Right ventricle myocardium superior (tissue), 1 donor: ENCODE data around the gene SPTLC2. TPM values are rescaled to one million over a fixed set of nuclear protein-coding genes. Genes with fewer than 3 reads are reported as not detected.
A peak's percentile ranks its signal among the peaks of the same experiment; 100 is the strongest.
"Not testable (repeated sequence)": the region's sequence is repeated elsewhere in the genome, so short reads cannot be mapped to it uniquely, and the experiment has no call there.

Experiments
- ATAC-seq: fragments of 200-7000 bp; cut with Tn5 transposase; one replicate; pipeline ENCODE4 v1.9.1; 2020; ENCODE audit warnings: mild to moderate bottlenecking; ENCODE audit not compliant: poor library complexity
- DNase-seq: peaks from one replicate; pipeline ENCODE4 v3.0.0-alpha.2; 2020
- intact Hi-C: fragments of 100-400 bp; cut with DNase I; formaldehyde crosslinking; loops from one replicate; pipeline ENCODE4 v1.11.2; 2022
- total RNA-seq: library from RNA; stranded (reverse); fragmentation: NEBNext Ultra II Directional; extraction: Animal tissue kit (Norgen Biotek cat#: 25700); gene quantifications from one replicate; pipeline ENCODE4 v1.2.1, GENCODE V29; 2021
- donor health status: DM: no; HTN: yes; CAD: no; lungs with severe emphysema.

SPTLC2 gene
- total RNA-seq, 1 donor from 2014 or later = 10.2 TPM

DNA sequence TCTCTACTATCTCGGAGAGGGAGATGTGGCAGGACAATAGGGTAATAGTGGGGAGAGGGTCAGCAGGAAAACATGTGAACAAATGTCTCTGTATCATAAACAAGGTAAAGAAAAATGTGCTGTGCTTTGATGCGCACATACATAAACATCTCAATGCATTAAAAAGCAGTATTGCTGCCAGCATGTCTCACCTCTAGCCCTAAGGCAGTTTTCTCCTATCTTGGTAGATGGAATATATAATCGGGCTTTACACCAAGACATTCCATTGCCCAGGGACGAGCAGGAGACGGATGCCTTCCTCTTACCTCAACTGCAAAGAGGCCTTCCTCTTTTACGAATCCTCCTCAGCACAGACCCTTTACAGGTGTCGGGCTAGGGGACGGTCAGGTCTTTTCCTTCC, 19.0 kb upstream of the SPTLC2 start:
- DNase-seq, ATAC-seq, intact Hi-C loops: not testable (repeated sequence)

DNA sequence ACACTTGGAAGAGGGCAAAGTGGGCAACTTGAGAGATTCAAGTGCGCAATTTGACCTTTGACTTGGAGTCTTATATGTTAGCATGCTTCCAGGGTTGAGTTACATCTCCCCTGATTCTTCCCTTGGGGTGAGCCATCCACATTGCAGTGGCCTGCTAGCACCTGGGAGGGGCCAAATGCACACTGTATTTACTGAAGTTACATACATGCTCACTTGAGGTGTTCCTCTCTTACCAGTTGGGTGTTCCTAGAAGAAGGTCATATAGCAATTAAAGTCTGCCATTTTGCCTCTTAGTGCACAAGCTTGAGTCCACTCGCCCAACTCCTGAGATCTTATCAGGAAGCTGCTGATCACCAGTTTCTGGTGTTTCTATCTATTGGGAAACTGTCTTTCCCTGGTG, 13.7 kb upstream of the SPTLC2 start:
- DNase-seq (no peak), ATAC-seq (no peak)
- intact Hi-C loops = no loop called here

DNA sequence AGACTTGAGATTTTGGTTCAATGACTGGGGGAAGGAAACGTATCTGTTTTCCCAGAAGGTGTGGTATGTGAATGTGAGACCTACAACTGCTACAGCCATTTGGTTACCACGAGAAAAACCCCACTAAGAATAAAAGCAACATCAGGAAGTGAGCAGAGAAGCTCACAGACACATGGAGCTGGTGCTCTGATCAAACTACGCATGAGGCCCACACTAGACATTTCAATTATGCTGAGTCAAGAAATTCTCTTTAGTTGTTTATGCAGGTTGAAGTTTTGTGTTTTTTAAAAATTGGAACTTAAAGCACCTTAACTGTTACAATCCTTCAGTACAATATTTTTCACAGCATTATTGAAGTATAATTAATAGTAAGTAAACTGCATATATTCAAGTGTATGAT, 8.9 kb upstream of the SPTLC2 start:
- intact Hi-C loops = no loop called here
- no peak for DNase-seq
- ATAC-seq = no peak

DNA sequence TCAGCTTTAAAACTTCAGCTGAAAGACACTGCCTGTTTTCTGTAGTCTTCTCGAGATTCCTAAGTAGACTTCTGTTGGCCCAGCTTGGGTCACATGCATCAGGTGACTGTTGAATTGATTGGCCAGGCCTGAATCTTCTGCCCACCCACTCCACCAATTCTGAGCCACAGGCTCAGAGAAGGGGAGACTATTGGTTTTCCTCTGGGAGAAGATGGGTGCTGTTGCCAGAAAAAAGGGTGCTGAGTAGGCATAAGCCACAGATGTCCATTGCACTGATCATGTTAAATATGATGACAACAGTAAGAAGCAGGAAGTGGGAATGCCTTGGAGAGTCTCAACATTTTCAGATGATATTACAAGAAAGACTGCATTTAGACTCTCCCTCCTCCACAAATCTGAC, 6.8 kb upstream of the SPTLC2 start:
- DNase-seq = no peak
- intact Hi-C loops = no loop called here

DNA sequence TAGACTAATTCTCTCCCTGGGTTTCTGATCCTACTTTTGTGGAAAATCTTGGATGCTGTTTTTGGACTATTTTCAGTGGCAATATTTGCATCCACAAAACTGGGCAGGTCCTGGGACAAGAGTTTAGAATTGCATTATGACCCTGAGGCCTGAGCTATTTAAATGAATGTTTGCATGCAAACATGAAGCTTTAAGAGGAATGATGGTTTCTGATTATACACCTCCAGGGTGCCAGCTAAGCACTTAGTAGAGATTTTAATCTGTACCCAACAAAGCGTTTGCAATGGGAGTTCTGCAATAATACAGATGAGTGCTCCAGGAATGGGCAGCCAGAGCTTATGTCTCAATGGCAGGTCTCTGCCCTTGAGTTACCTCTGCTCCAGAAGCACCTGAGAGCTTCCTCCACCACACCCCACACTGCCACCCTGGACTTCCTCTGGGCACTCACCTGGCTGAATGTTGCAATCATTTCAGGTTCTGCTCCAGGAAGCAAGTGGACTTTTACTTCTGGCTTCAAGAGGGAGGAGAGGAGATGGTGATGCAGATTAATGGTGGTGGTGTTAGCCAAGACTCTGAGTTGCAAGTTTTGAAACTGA, 6.0 kb upstream of the SPTLC2 start:
- ATAC-seq = no peak
- DNase-seq = no peak
- intact Hi-C loops = no loop called here

More for the DNA sequence above, 6.8 kb upstream of the SPTLC2 start:
- peak; percentile 53 for ATAC-seq

DNA sequence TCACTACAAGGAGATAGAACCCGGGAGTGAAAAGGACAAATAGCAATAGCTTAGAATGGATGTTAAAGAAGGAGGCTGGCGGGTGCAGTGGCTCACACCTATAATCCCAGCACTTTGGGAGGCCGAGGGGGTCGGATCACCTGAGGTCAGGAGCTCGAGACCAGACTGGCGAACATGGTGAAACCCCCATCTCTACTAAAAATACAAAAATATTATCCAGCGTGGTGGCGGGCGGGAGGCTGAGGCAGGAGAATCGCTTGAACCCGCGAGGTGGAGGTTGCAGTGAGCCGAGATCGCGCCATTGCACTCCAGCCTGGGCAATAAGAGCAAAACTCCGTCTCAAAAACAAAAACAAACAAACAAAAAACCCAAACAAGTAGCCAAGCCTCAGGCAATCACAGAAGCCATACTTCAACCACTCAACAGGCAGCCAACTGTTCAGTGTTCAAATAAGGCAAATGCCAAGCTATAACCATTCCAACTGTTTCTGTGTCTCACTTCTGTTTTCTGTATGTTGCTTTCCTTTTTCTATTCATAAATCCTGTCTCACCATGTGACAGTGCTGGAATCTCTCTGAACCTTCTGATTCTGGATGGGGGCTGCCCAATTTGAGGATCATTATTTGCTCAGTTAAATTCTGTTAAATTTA, 3.9 kb upstream of the SPTLC2 start:
- intact Hi-C loops = no loop called here
- ATAC-seq = no peak
- DNase-seq = no peak

DNA sequence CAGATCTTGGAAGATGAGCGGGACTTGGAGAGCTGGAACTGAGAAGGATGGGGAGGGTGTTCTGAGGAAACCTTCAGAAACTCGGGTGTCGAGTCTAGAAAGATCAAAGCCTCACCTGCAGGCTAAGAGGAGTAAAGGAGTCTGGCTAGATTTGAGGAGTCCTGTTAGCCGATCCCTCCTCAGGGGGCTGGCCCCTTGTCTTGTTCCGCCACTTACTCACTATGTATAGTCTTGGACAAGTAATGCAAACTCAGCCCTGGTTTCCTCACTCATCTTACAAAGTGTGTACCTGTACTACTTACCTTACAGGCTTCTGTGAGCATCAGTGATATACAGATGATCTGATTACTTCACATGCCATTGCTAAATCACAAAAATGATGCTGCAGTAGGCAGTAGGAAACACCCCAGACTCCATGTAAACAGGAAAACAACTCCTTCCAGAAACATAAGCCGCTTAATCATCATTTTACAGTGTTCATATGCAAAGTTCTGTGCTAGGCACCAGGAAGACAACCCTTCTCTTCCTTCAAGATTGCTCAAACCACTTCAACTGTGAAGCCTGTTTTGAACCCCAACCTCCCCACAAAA, 2.0 kb upstream of the SPTLC2 start:
- ATAC-seq (no peak), DNase-seq (no peak)
- intact Hi-C loops = no loop called here

DNA sequence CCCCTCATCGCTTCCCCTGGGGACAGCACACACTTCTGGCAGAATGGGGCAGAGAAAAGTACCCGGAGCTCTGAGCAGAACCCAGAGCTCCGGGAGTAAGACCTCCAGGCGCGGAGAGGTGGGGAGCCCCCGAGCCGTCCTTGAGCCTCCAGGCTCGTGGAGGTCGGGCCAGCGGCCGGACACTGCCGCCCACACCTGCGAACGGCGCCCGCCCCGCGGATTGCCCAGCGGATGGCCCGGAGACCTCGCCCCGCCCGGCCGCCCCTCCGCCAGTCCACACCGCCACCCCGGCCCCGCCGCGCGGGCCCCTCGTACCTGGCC, 344 bp downstream of the SPTLC2 start:
- ATAC-seq (no peak), DNase-seq (no peak)
- intact Hi-C loops = no loop called here

DNA sequence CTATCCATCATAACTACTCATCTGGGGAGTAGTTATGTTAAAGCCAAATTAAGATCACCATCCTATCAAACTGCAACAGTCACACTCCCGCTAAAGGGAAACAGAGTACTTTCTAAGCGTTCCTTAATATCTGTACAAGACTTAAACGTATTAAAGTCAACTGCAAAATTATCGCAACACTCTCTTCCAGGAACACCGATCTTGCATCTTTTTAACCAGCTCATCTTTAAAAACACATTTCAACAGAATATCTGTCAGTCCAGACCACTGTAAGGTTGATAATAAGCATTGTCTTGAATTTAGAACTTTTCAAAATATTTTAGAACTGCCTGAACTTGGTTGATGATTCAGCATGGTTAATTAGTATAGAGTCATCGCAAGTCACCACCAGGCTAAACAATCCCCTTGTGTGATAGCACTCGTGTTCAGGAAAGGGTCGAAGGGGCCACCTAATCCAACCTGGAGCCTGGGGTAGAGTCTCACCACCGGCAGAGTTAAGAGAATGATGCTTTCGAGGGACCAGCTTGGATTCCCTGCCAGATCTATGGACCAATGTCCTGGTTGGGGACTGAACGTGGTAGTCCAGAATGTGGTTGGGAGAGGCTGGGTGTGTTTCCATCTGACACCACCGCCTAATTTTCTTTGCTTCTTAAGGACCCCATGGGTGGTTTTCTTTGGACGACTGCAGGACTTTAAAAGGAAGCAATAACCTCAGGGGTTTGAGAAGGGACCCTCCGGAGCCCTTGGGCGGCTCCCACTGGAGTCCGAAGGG, 890 bp downstream of the SPTLC2 start:
- DNase-seq (no peak), ATAC-seq (no peak)
- intact Hi-C loops = no loop called here

DNA sequence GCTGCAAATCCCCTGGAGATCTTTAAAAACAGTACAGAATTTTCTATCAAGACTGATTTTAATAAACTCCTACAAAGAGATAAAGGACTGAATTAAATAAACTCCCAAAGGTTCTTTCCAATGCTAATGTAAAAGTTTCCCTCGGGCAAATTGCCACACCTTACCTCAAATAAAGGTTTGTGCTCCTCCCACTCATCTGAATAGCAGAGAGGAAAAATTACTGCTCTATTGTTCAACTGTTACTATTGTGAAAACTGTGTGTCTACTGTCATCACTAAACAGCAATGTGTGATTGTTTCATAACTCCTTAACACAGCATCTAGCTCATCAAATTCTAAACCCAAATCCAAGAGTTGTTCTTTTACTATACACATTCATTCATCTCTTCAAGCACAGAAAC, 3.2 kb downstream of the SPTLC2 start:
- ATAC-seq (no peak), DNase-seq (no peak)
- intact Hi-C loops = no loop called here

DNA sequence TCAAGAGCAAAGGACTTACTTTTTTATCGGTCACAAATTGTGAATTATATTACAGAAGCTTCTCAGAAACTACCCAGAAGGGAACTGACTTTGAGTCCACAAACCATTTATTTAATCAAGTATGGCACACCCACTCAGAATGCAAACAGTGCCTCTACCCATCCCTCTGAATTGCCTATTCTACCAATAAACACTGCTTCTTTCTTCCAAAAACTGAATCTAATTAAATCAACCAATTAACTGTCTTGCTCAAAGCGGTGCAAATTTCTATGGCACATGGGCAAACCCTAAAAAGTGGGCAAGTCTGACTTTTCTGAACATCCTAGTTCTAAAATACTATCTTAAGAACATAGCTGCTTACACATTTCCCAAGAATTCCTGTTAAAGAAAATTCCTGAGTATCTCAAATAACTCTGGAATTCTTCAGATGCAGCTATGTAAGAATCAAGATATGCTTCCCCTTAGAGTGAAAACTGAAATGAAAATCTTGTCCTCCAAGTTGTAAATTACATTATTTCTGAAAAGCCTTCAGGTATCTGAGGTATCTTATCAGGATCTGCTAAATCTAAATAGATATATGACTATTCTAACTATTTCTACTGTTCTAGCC, 4.3 kb downstream of the SPTLC2 start:
- no peak for ATAC-seq
- no peak for DNase-seq
- intact Hi-C loops = no loop called here

DNA sequence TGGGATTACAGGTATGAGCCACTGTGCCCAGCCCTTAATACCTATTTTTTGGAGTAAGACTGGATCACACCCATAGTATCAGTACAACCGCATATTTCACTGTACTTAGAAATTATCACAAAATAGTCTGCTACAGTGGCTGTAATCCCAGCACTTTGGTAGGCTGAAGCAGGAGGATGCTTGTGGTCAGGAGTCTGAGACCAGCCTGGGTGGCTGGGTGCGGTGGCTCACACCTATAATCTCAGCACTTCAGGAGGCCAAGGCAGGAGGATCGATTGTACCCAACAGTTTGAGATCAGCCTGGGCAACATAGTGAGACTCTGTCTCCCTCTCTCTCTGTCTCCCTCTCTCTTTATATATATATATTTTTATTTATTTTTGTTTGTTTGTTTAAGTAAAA, 5.9 kb downstream of the SPTLC2 start:
- intact Hi-C loops = no loop called here
- ATAC-seq (no peak), DNase-seq (no peak)

DNA sequence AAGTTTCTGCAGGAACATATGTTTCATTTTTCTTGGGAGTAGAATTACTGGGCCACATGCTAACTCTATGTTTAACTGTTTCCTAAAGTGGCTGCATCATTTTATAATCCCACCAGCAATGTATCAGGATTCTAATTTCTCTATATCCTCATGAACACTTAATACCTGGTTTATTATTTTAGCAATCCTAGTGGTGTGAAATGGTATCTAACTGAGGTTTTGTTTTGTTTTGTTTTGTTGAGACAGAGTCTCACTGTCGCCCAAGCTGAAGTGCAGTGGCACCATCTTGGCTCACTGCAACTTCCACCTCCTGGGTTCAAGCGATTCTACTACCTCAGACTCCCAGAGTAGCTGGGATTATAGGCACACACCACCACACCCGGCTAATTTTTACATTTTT, 6.5 kb downstream of the SPTLC2 start:
- intact Hi-C loops = no loop called here
- no peak for DNase-seq
- ATAC-seq = no peak

DNA sequence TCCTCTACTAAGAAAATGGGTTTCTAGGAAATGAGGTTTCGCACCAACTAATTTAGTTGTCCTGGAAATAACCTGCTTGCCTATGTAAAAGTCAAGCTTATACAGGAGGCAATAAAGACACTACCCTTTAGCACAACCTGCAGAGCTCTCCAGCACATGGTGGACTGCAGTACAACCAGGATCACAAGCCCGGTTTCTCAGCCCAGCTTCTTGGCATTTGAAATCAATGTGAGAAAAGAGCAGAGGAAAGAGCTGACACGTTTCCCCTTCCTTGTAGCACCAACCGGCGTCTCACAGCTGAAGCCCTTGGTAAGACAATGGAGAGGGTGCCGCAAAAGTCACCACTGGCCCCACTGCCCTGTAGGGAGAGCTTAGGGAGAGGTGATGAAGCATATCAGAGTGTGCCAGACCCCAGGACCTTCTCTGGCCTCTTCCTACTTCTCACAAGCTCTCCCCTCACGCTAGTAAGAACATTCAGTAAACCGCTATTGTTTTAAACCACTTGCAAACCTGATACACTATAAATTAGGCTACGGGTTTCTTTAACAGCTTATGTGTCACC, 8.6 kb downstream of the SPTLC2 start:
- intact Hi-C loops = no loop called here
- no peak for DNase-seq
- no peak for ATAC-seq

DNA sequence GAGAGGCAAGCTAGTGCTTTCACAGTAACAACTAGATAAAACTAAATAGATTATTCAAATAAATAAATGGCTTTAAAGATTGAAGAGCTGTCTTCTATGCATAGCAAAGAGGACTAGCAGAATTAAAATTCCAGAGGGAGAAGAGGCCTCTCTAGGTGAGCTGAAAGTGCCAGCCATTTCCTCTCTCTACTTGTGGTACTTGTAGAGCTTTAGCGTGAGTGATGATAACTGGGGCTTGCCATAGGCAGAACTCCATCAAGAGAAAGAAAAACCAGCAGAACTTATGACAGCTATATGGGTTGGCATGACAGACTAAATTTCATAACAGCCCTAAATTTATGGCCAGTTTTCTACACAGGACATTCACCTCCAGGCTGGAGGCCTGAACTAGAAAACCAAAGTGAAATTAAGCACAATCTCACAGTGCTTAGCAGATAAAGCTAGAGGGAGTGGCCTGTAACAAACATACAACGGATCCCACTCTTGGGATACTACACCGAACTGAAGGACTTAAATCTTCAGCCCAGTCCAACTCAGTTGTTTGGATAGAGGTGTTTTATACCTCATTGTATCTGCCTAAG, 11.0 kb downstream of the SPTLC2 start:
- intact Hi-C loops = no loop called here
- DNase-seq = no peak
- ATAC-seq = no peak

DNA sequence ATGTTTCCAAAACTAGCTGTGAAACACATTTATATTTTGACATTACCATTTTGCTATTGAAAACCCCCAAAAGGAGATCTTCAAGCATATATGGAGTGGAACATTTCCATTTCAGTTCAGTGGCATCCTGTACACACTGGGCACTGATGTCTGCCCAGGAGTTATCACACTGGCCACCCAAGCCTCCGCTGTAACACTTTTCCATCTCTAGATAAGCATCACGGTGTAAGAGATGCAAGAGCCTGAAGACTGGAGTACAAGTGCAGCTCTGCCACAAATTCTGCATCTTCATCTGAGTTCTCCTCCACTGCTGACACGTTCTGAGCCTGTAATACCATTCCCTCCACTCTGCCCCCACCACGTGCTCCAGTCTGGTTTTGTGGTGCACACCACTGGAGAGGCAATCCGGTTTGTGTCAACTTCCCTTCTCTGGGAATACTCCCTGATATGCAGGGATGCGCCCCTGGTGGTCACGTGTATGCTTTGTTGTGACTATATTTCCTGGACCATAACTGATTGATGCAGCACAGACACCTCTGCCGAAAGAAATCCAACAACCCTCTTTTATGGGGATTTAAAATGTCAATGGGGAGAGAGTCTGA, 12.7 kb downstream of the SPTLC2 start:
- intact Hi-C loops = no loop called here
- ATAC-seq = peak; percentile 29

DNA sequence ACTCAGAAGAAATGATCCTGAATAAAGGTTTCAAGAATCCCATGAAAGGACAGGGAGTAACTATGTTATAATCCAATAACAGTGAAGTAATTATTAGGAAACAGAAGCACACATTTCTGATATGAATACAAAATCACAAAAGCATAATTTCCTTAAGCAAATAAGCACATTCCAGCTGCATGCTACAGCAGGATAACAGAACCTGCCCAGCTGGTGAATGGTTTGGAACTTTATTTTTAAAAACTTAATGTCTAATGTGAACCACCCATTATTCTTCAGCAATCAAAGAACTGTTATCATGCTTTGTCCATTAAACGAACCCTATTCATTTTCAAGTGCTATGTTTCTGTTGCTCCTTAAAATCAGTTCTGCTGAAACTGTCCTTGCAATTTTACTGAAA, 13.4 kb downstream of the SPTLC2 start:
- DNase-seq (no peak), ATAC-seq (no peak)
- intact Hi-C loops = no loop called here

More for the DNA sequence above, 12.7 kb downstream of the SPTLC2 start:
- no peak for DNase-seq

DNA sequence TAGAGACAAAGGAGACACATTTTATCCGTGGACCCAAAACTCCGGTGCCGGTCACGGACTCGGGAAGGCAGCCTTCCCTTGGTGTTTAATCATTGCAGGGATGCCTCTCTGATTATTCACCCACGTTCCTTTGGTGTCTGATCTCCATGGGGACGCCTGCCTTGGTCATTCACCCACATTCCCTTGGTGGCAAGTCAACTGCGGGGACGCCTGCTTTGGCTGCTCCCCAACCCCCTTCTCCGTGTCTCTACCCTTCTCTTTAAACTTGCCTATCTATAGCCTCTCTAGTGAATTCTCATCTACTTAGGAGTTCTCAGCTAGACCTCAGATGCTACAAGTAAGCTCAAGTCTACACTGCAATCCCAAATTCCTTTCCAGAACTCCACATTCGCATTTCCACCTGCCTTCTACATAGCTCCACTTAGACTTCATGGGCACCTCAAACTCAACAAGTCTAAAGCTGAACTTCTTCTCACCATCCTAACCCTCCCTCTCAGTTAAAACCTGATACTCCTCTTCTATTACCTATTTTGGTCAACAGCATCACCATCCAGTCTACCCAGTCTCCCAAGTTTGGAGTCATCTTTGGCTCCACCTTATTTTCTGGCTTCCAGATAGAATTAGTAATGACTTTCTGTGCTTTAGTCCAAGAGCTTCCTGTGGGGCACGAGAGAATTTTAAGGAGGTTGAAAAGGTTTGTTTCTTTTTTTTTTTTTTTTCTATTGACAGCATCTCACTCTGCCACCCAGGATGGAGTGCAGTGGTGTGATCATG, 14.4 kb downstream of the SPTLC2 start:
- intact Hi-C loops = no loop called here
- ATAC-seq (no peak), DNase-seq (no peak)
